H9 (cell line): ENCODE measurements around the gene SNCA. TPM values are rescaled to one million over a fixed set of nuclear protein-coding genes. Genes with fewer than 3 reads are reported as not detected.

Experiments used
- DNase-seq: peaks from one replicate; pipeline ENCODE4 v3.0.0-alpha.2; 2017
- H2AFZ ChIP-seq: one replicate; pipeline ENCODE4 v1.6.1; 2013; ENCODE audit warnings: mild to moderate bottlenecking, low read length, control low read depth, moderate library complexity
- H2AK5ac ChIP-seq: 2 replicates; pipeline ENCODE4 v1.6.1; 2013; ENCODE audit warnings: low read length, control low read depth, mixed read lengths; ENCODE audit not compliant: insufficient read length
- H2BK120ac ChIP-seq: one replicate; pipeline ENCODE4 v1.6.1; 2013; ENCODE audit warnings: low read depth, mild to moderate bottlenecking, low read length, control low read depth, inconsistent platforms; ENCODE audit not compliant: poor library complexity, severe bottlenecking
- H2BK12ac ChIP-seq: 2 replicates; pipeline ENCODE4 v1.6.1; 2013; ENCODE audit warnings: low read length, control low read depth, mixed read lengths, low read depth; ENCODE audit not compliant: insufficient read length
- H2BK15ac ChIP-seq: 2 replicates; pipeline ENCODE4 v1.6.1; 2013; ENCODE audit warnings: low read depth, low read length, control low read depth
- H2BK20ac ChIP-seq: one replicate; pipeline ENCODE4 v1.6.1; 2013; ENCODE audit warnings: low read depth, mild to moderate bottlenecking, low read length, control low read depth, inconsistent platforms; ENCODE audit not compliant: poor library complexity, severe bottlenecking
- H2BK5ac ChIP-seq: 2 replicates; pipeline ENCODE4 v1.6.1; 2013; ENCODE audit warnings: low read length, control low read depth, mixed read lengths; ENCODE audit not compliant: insufficient read length
- H3K14ac ChIP-seq: 2 replicates; pipeline ENCODE4 v1.6.1; 2013; ENCODE audit warnings: low read length, control low read depth; ENCODE audit not compliant: insufficient read depth
- H3K18ac ChIP-seq: 2 replicates; pipeline ENCODE4 v1.6.1; 2013; ENCODE audit warnings: low read depth, mild to moderate bottlenecking, mixed read lengths, low read length, control low read depth; ENCODE audit not compliant: insufficient read length
- H3K23ac ChIP-seq: 2 replicates; pipeline ENCODE4 v1.6.1; 2013; ENCODE audit warnings: low read length, control low read depth, mixed read lengths, low read depth; ENCODE audit not compliant: insufficient read length
- H3K23me2 ChIP-seq: 2 replicates; pipeline ENCODE4 v1.6.1; 2013; ENCODE audit warnings: low read depth, mild to moderate bottlenecking, mixed read lengths, low read length, control low read depth; ENCODE audit not compliant: insufficient read length, poor library complexity, severe bottlenecking
- H3K27ac ChIP-seq: 2 replicates; pipeline ENCODE4 v1.5.1; 2013; ENCODE audit warnings: low read length, control low read depth, mixed read lengths, low read depth; ENCODE audit not compliant: insufficient read length
- H3K27me3 ChIP-seq: 2 replicates; pipeline ENCODE4 v1.6.1; 2013; ENCODE audit warnings: low read length, control low read depth, inconsistent platforms; ENCODE audit not compliant: insufficient read depth
- H3K4ac ChIP-seq: 2 replicates; pipeline ENCODE4 v1.6.1; 2013; ENCODE audit warnings: low read depth, mild to moderate bottlenecking, control low read depth, inconsistent platforms, low read length, moderate library complexity
- H3K4me1 ChIP-seq: 2 replicates; pipeline ENCODE4 v1.6.1; 2013; ENCODE audit warnings: low read length, control low read depth, inconsistent platforms; ENCODE audit not compliant: insufficient read depth
- H3K4me2 ChIP-seq: 2 replicates; pipeline ENCODE4 v1.6.1; 2013; ENCODE audit warnings: low read length, control low read depth, mixed read lengths; ENCODE audit not compliant: insufficient read length, insufficient read depth
- H3K56ac ChIP-seq: 2 replicates; pipeline ENCODE4 v1.6.1; 2013; ENCODE audit warnings: low read depth, mild to moderate bottlenecking, mixed read lengths, low read length, control low read depth; ENCODE audit not compliant: insufficient read length
- H3K79me1 ChIP-seq: 2 replicates; pipeline ENCODE4 v1.6.1; 2013; ENCODE audit warnings: low read depth, mild to moderate bottlenecking, moderate library complexity, low read length, control low read depth, inconsistent platforms; ENCODE audit not compliant: insufficient read depth, poor library complexity, severe bottlenecking
- H3K79me2 ChIP-seq: 2 replicates; pipeline ENCODE4 v1.6.1; 2013; ENCODE audit warnings: low read length, control low read depth, inconsistent platforms; ENCODE audit not compliant: insufficient read depth
- H3K9ac ChIP-seq: 2 replicates; pipeline ENCODE4 v1.6.1; 2013; ENCODE audit warnings: low read length, control low read depth, mixed read lengths; ENCODE audit not compliant: insufficient read length; ENCODE audit errors: extremely low read depth
- H3K9me3 ChIP-seq: one replicate; pipeline ENCODE4 v1.6.1; 2013; ENCODE audit warnings: low read depth, low read length, inconsistent platforms; ENCODE audit not compliant: control insufficient read depth
- H3T11ph ChIP-seq: one replicate; pipeline ENCODE4 v1.6.1; 2013; ENCODE audit warnings: mild to moderate bottlenecking, low read length, control low read depth, inconsistent platforms
- H4K20me1 ChIP-seq: one replicate; pipeline ENCODE4 v1.6.1; 2013; ENCODE audit not compliant: control insufficient read depth, insufficient read length, insufficient read depth
- H4K5ac ChIP-seq: 2 replicates; pipeline ENCODE4 v1.6.1; 2013; ENCODE audit warnings: low read depth, mild to moderate bottlenecking, mixed read lengths, low read length, control low read depth; ENCODE audit not compliant: insufficient read length
- H4K8ac ChIP-seq: replicated peaks from 2 replicates; pipeline ENCODE4 v1.6.1; 2013; ENCODE audit warnings: low read length, control low read depth, mixed read lengths, low read depth; ENCODE audit not compliant: insufficient read length
- H4K91ac ChIP-seq: 2 replicates; pipeline ENCODE4 v1.6.1; 2013; ENCODE audit warnings: low read depth, mild to moderate bottlenecking, moderate library complexity, mixed read lengths, low read length, control low read depth; ENCODE audit not compliant: insufficient read length
- H3K27ac Mint-ChIP-seq, 3 experiments: 2 replicates in 2 of 3; 3 replicates in 1 of 3; pipeline ENCODE4 v1.8.0; 2020 to 2021; ENCODE audit warnings: mixed read lengths in 3 of 3, mild to moderate bottlenecking in 1 of 3, moderate library complexity in 1 of 3
- H3K27me3 Mint-ChIP-seq: 2 replicates; pipeline ENCODE4 v1.8.0; 2021; ENCODE audit warnings: low read depth, mild to moderate bottlenecking, moderate library complexity, mixed read lengths
- H3K36me3 Mint-ChIP-seq, 3 experiments: 2 replicates in 2 of 3; 3 replicates in 1 of 3; pipeline ENCODE4 v1.8.0; 2020 to 2021; ENCODE audit warnings: low read depth in 3 of 3, mixed read lengths in 3 of 3; ENCODE audit not compliant: insufficient read depth in 1 of 3
- H3K4me1 Mint-ChIP-seq, 2 experiments: 2 replicates each; pipeline ENCODE4 v1.8.0; 2020; ENCODE audit warnings: mixed read lengths in 2 of 2
- H3K4me3 Mint-ChIP-seq, 2 experiments: 2 replicates in 1 of 2; 3 replicates in 1 of 2; pipeline ENCODE4 v1.8.0; 2020 to 2021; ENCODE audit warnings: mild to moderate bottlenecking in 2 of 2, mixed read lengths in 2 of 2, moderate library complexity in 1 of 2
- H3K9me3 Mint-ChIP-seq, 2 experiments: 2 replicates in 1 of 2; 3 replicates in 1 of 2; pipeline ENCODE4 v1.8.0; 2020; ENCODE audit warnings: mild to moderate bottlenecking in 2 of 2, mixed read lengths in 2 of 2, moderate library complexity in 1 of 2
- total RNA-seq: library from RNA; stranded (reverse); gene quantifications from 2 replicates; pipeline ENCODE4 v1.2.1, GENCODE V29; 2021
- TF ChIP-seq, protein P1 (sequence below): fragments of 200-600 bp; sonication (generic); conservative IDR thresholded peaks from 3 replicates; pipeline ENCODE4 v1.8.0; 2021; ENCODE audit warnings: antibody characterized with exemption, mild to moderate bottlenecking

Gene SNCA
- total RNA-seq, 1 experiment from 2014 or later = 8.5 TPM

DNA sequence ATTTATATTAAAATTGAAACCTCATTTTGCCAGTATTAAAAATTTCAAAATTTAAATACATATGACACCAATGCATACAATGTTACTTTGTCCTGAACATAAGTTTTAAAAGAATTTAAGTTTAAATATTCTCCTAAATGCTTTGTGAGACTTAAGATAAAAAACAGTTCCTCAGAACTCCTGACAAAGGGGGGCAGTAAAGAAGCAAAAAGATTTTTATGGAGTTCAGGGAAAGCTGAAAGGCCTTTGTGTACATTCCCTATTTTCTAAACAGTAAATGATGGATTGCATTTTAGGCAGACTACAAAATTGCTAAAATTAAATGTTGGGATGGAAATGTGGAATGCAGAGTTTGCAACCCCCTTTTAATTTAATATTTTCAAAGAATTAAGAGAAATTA, 81.7 kb downstream of the SNCA start:
- 0 out of 4 replicates have a peak, but pooled peaks cover 0 to 4% of the 10 kb centered on the region in 2 experiments for H3K4me1 Mint-ChIP-seq
- no peaks in the 10 kb centered on the region for H3K9me3 Mint-ChIP-seq
- H3K27ac Mint-ChIP-seq = no peak overlapping the region

More for the DNA sequence above, 81.7 kb downstream of the SNCA start:
- no peaks in the 10 kb centered on the region for H3K9me3 ChIP-seq
- H3K14ac ChIP-seq = no peak overlapping the region
- no peak overlapping the region for H3K23ac ChIP-seq
- no peak overlapping the region for H3K4me2 ChIP-seq
- no peak overlapping the region for H2BK120ac ChIP-seq
- H3K27me3 Mint-ChIP-seq = no peaks in the 10 kb centered on the region
- H3K56ac ChIP-seq = no peak overlapping the region
- H3K79me1 ChIP-seq = no peaks in the 10 kb centered on the region
- no peak overlapping the region for H2BK5ac ChIP-seq
- no peaks in the 10 kb centered on the region for H3K23me2 ChIP-seq
- no peaks in the 10 kb centered on the region for H3K4me1 ChIP-seq
- no peak overlapping the region for H2BK20ac ChIP-seq
- H3T11ph ChIP-seq = no peak overlapping the region
- no peak overlapping the region for H3K27ac ChIP-seq
- H3K27me3 ChIP-seq = no peaks in the 10 kb centered on the region
- no peaks in the 10 kb centered on the region for H4K20me1 ChIP-seq
- no peak overlapping the region for H3K4me3 Mint-ChIP-seq
- H4K5ac ChIP-seq = no peak overlapping the region
- no peak for DNase-seq
- H2BK12ac ChIP-seq = no peak overlapping the region
- H3K4ac ChIP-seq = no peak overlapping the region
- no peak overlapping the region for H4K8ac ChIP-seq
- no peaks in the 10 kb centered on the region for H3K36me3 Mint-ChIP-seq
- no peaks in the 10 kb centered on the region for H3K79me2 ChIP-seq
- TF ChIP-seq, protein P1, sequence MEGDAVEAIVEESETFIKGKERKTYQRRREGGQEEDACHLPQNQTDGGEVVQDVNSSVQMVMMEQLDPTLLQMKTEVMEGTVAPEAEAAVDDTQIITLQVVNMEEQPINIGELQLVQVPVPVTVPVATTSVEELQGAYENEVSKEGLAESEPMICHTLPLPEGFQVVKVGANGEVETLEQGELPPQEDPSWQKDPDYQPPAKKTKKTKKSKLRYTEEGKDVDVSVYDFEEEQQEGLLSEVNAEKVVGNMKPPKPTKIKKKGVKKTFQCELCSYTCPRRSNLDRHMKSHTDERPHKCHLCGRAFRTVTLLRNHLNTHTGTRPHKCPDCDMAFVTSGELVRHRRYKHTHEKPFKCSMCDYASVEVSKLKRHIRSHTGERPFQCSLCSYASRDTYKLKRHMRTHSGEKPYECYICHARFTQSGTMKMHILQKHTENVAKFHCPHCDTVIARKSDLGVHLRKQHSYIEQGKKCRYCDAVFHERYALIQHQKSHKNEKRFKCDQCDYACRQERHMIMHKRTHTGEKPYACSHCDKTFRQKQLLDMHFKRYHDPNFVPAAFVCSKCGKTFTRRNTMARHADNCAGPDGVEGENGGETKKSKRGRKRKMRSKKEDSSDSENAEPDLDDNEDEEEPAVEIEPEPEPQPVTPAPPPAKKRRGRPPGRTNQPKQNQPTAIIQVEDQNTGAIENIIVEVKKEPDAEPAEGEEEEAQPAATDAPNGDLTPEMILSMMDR = peak; percentile 38; the same call in 1 of the 3 replicates
- H3K18ac ChIP-seq = no peak overlapping the region
- H2AFZ ChIP-seq = no peak overlapping the region
- no peak overlapping the region for H2BK15ac ChIP-seq
- no peak overlapping the region for H2AK5ac ChIP-seq
- H3K9ac ChIP-seq = no peak overlapping the region
- H4K91ac ChIP-seq = no peak overlapping the region
